Heart left ventricle (tissue), 16 donors: ENCODE results near the gene PCSK5. TPM values are rescaled to one million over a fixed set of nuclear protein-coding genes. Genes with fewer than 3 reads are reported as not detected.

Source experiments
- ATAC-seq, 4 donors: fragments of 200-7000 bp; cut with Tn5 transposase; one replicate each; pipeline ENCODE4 v1.9.1; 2020 to 2022; ENCODE audit warnings: moderate library complexity in 4 of 4, mild to moderate bottlenecking in 3 of 4, moderate number of reproducible peaks in 1 of 4
- DNase-seq, 5 donors: peaks; one replicate each; pipeline ENCODE4 v3.0.0-alpha.2; 2020
- H3K27ac ChIP-seq, 12 donors: fragments of 200-600 bp; sonication (generic) in 4 of 12; one replicate each; pipeline versions ENCODE4 v1.5.0 to v1.8.0; 2016 to 2022; ENCODE audit warnings: mild to moderate bottlenecking in 2 of 12
- H3K27me3 ChIP-seq, 9 donors: fragments of 200-600 bp; sonication (generic) in 2 of 9; one replicate each; pipeline versions ENCODE4 v1.5.1 to v1.8.0; 2016 to 2022; ENCODE audit warnings: mild to moderate bottlenecking in 3 of 9
- H3K36me3 ChIP-seq, 9 donors: fragments of 200-600 bp; sonication (generic) in 2 of 9; one replicate each; pipeline versions ENCODE4 v1.5.0 to v1.8.0; 2018 to 2022; ENCODE audit warnings: mild to moderate bottlenecking in 2 of 9
- H3K4me1 ChIP-seq, 12 donors: fragments of 200-600 bp; sonication (generic) in 4 of 12; one replicate each; pipeline versions ENCODE4 v1.5.0 to v1.8.0; 2016 to 2022; ENCODE audit warnings: mild to moderate bottlenecking in 3 of 12
- H3K4me3 ChIP-seq, 12 donors: fragments of 200-600 bp; sonication (generic) in 4 of 12; one replicate each; pipeline versions ENCODE4 v1.5.0 to v1.8.0; 2017 to 2022; ENCODE audit warnings: mild to moderate bottlenecking in 9 of 12, moderate library complexity in 4 of 12
- H3K9me3 ChIP-seq, 12 donors: fragments of 200-600 bp; sonication (generic) in 4 of 12; one replicate each; pipeline versions ENCODE4 v1.5.0 to v1.8.0; 2016 to 2022; ENCODE audit warnings: mild to moderate bottlenecking in 1 of 12
- CTCF ChIP-seq, 12 donors: fragments of 200-600 bp; sonication (generic) in 4 of 12; IDR thresholded peaks; one replicate each; pipeline versions ENCODE4 v1.5.0 to v1.8.0; 2018 to 2022; ENCODE audit warnings: antibody characterized with exemption in 12 of 12, mild to moderate bottlenecking in 5 of 12
- POLR2A ChIP-seq, 2 donors: fragments of 450-650 bp; IDR thresholded peaks; one replicate each; pipeline ENCODE4 v1.6.1; 2017; ENCODE audit warnings: antibody characterized with exemption in 2 of 2, mild to moderate bottlenecking in 2 of 2, moderate library complexity in 2 of 2
- WGBS, 4 donors: extraction: QIAGEN DNeasy Blood & Tissue Kit in 2 of 4; methylation state at CpG; one replicate each; pipeline versions ENCODE4 v1.1.5 to v1.1.7; 2013 to 2018; 5-methylcytosine and 5-hydroxymethylcytosine counted together
- intact Hi-C, 10 donors: fragments of 100-400 bp; cut with DNase I; formaldehyde crosslinking; loops; one replicate each; pipeline versions ENCODE4 v1.11.1 to v1.14.2; 2022
- polyA plus RNA-seq, 2 donors: library from polyadenylated mRNA; stranded (reverse); fragments of 200-250 nt; gene quantifications; one replicate each; pipeline ENCODE4 v1.2.3, GENCODE V29; 2013
- total RNA-seq, 9 donors: library from RNA; depleted of rRNA in 2 of 9; stranded (reverse); fragments of >200 nt in 2 of 9; fragmentation: NEBNext Ultra II Directional in 3 of 9; extraction: Animal tissue kit (Norgen Biotek cat#: 25700) in 3 of 9; gene quantifications; one replicate each; pipeline versions ENCODE4 v1.1.0 to v1.2.4, GENCODE V29; 2016 to 2023
- donor health status: ischemic (EF 13 %, LVEDD 7.1; RV severe dilation, severe dysfunction).
- donor health status: healthy with polysubstance abuse.
- donor health status: DM: no; HTN: yes; CAD: no.
- donor health status: DM: no; HTN: no; CAD: no.
- donor health status: ischemic (EF 25% LVEDD 6.9; RV normal size, moderate dysfunction).
- donor health status: ischemic (EF 25% LVEDD 5.7; RV mildly dilated, moderate dysfunction).
- donor health status: healthy.
- donor health status: DM: yes; HTN: yes; CAD: no.
- donor health status: ischemic (EF 35%, LVEDD 5.7; RV mildly dilated, moderate dysfunction).
- donor health status: nonischemic (EF 11% LVEDD 7.7; RV severe dilation, severe dysfunction).
- donor health status: DM: yes; HTN: yes; CAD: no.
- donor health status: PGD.
- donor health status: ischemic (EF 29% LVEDD 5.4; RV normal size, mild dysfunction).
- donor health status: nonischemic (EF 23%, LVEDD 6.1; RV moderate dilation, normal function).

PCSK5 gene
- total and polyA plus RNA-seq, 11 donors: 1.3 to 13.6 (median 5.9) TPM

GRCh38 chr9:75930730-75931321 lies 40.4 kb downstream of the PCSK5 start:
- no peaks in the 10 kb centered on the region for H3K27me3 ChIP-seq
- no peak overlapping the region for H3K4me3 ChIP-seq
- ATAC-seq (peak in 1 of 4 donors; percentile 26), DNase-seq (no peak)
- WGBS, 4 donors: 53 to 73% (median 60%) methylated on average over 3 of the region's 3 CpGs
- peak overlapping the region in 1 of 12 donors; percentile 51 for H3K27ac ChIP-seq
- H3K9me3 ChIP-seq: no peaks in the 10 kb centered on the region
- H3K36me3 ChIP-seq: peaks cover 0 to 21% (median 0%) of the 10 kb centered on the region in 9 donors
- TF ChIP-seq POLR2A (IDR thresholded peaks at IDR 0.05) (no peak), CTCF (IDR thresholded peaks at IDR 0.05) (no peak)
- peaks cover 0 to 16% (median 0%) of the 10 kb centered on the region in 12 donors for H3K4me1 ChIP-seq
- intact Hi-C loops: loop anchor here in 1 of 10 donors (10.0 kb wide), 1 partner anchor 56 kb away; no protein-coding TSS in a partner anchor

DNA sequence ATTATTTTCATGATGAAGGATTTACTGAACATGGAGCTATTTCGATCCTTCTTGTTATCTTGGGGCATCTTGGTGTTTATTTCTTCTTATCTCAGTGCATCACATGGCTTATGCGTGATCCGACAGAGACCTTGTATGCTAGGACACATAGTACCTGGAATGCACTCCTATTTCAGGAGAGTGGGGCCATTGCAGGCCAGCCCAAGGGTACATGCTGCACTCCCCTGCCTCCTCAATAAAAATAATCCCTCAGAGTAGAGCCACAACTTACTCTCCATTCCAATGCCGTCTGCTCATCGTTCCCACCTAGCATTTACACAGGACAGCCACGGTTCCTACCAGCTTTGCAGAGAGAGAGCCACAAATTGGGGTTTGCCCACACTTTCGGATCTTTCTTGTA lies 43.5 kb downstream of the PCSK5 start:
- H3K4me3 ChIP-seq: no peak overlapping the region
- DNase-seq (no peak), ATAC-seq (no peak)
- peaks cover 0 to 25% (median 0%) of the 10 kb centered on the region in 9 donors for H3K36me3 ChIP-seq
- H3K9me3 ChIP-seq: no peaks in the 10 kb centered on the region
- intact Hi-C loops: loop anchor here in 1 of 10 donors (10.0 kb wide), 1 partner anchor 59 kb away; no protein-coding TSS in a partner anchor
- H3K27ac ChIP-seq: no peak overlapping the region
- H3K4me1 ChIP-seq: peaks cover 0 to 16% (median 0%) of the 10 kb centered on the region in 12 donors
- H3K27me3 ChIP-seq: no peaks in the 10 kb centered on the region
- TF ChIP-seq CTCF (IDR thresholded peaks at IDR 0.05) (no peak), POLR2A (IDR thresholded peaks at IDR 0.05) (no peak)
- WGBS, 4 donors: 89 to 98% (median 96%) methylated on average over 7 of the region's 7 CpGs

DNA sequence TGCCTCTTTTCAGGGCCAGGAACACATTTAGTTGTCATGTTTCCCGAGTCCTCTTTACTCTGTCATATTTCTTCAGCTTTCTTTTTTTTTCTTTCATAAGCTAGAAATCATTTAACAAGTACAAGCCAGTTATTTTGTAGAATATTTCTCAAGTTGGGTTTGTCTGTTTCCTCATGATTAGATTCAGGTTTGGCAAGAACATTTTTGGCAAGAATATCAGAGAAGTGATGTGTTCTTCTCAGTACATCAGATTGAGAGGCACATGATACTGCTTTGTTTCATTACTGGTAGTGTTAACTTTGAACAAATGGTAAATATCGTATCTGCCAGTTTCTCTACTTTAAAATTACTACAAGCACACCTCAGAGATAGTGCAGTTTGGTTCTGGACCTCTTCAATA lies 45.1 kb downstream of the PCSK5 start:
- Histone ChIP-seq H3K9me3 (no peaks in the 10 kb centered on the region), H3K27ac (no peak overlapping the region), H3K4me3 (no peak overlapping the region), H3K36me3 (peaks cover 0 to 25% (median 0%) of the 10 kb centered on the region in 9 donors), H3K4me1 (peaks cover 0 to 9% (median 0%) of the 10 kb centered on the region in 12 donors), H3K27me3 (no peaks in the 10 kb centered on the region)
- ATAC-seq (no peak), DNase-seq (no peak)
- TF ChIP-seq POLR2A (IDR thresholded peaks at IDR 0.05) (no peak), CTCF (IDR thresholded peaks at IDR 0.05) (no peak)
- 76 to 86% (median 81%) methylated on average over 2 of the region's 2 CpGs for WGBS, 4 donors
- intact Hi-C loops: loop anchor here in 1 of 10 donors (10.0 kb wide), 1 partner anchor 61 kb away; no protein-coding TSS in a partner anchor

- no peaks in the 10 kb centered on the region for H3K9me3 ChIP-seq
- no peaks in the 10 kb centered on the region for H3K27me3 ChIP-seq
- intact Hi-C loops: loop anchor here in 1 of 10 donors (10.0 kb wide), 1 partner anchor 63 kb away; no protein-coding TSS in a partner anchor
- H3K4me3 ChIP-seq: no peak overlapping the region
- H3K4me1 ChIP-seq: peaks cover 0 to 9% (median 0%) of the 10 kb centered on the region in 12 donors
- DNase-seq (no peak), ATAC-seq (no peak)
- peaks cover 0 to 25% (median 0%) of the 10 kb centered on the region in 9 donors for H3K36me3 ChIP-seq
- no peak for TF ChIP-seq CTCF (IDR thresholded peaks at IDR 0.05)
- TF ChIP-seq POLR2A (IDR thresholded peaks at IDR 0.05): no peak
- WGBS, 4 donors: 80 to 87% (median 83%) methylated on average over 7 of the region's 7 CpGs
- H3K27ac ChIP-seq: no peak overlapping the region
Measured at GRCh38 chr9:75937521-75938258, 47.2 kb downstream of the PCSK5 start.
